ENCODE measurements around the gene RNASE3. TPM values are rescaled to one million over a fixed set of nuclear protein-coding genes. Genes with fewer than 3 reads are reported as not detected.
A peak's percentile ranks its signal among the peaks of the same experiment; 100 is the strongest.

Gene RNASE3
- total RNA-seq, 6 experiments from 2014 or later, result 1.0 to 1.1 TPM; not detected in 4

- Histone ChIP-seq H3K27ac (no peak overlapping the region), H3K36me3 (no peaks in the 10 kb centered on the region), H3K4me1 (no peaks in the 10 kb centered on the region), H3K9me3 (no peaks in the 10 kb centered on the region), H3K27me3 (no peaks in the 10 kb centered on the region), H3K4me3 (no peak overlapping the region)
- WGBS (ENCODE audit: insufficient coverage, low coverage, low lambda C conversion rate, missing lambda C conversion rate), result 19% methylated on average over 15 of the region's 18 CpGs
- intact Hi-C loops (cut with DNase I), result no loop called here
- no peak for ATAC-seq
- no peak for TF ChIP-seq POLR2A (IDR thresholded peaks at IDR 0.05)
- peak in 3 of 4 donors; percentile 14 to 43 (median 23) for TF ChIP-seq CTCF (IDR thresholded peaks at IDR 0.05)
- DNase-seq, result no peak
Observed at GRCh38 chr14:20934148-20934762, 43.1 kb downstream of the RNASE3 start.

- WGBS (ENCODE audit: insufficient coverage, low coverage, low lambda C conversion rate, missing lambda C conversion rate), result 48% methylated on average over 5 of the region's 5 CpGs
- TF ChIP-seq POLR2A (IDR thresholded peaks at IDR 0.05), result no peak
- no peak for TF ChIP-seq CTCF (IDR thresholded peaks at IDR 0.05)
- no peak overlapping the region for H3K4me3 ChIP-seq
- H3K36me3 ChIP-seq, result no peaks in the 10 kb centered on the region
- no peaks in the 10 kb centered on the region for H3K4me1 ChIP-seq
- no peaks in the 10 kb centered on the region for H3K9me3 ChIP-seq
- H3K27me3 ChIP-seq, result no peaks in the 10 kb centered on the region
- intact Hi-C loops (cut with DNase I), result no loop called here
- ATAC-seq (no peak), DNase-seq (no peak)
- H3K27ac ChIP-seq, result no peak overlapping the region
Observed at GRCh38 chr14:20935303-20935984, 44.3 kb downstream of the RNASE3 start.

Other genes with a start within 250 kb of the RNASE3 start
- gene OR6S1, start 249.7 kb upstream of the RNASE3 start, total RNA-seq, result not detected
- 100 to 1,000 TPM; 129 to 175 (median 151) TPM for gene RNASE4, start 206.8 kb upstream of the RNASE3 start, total RNA-seq
- 1,000 to 10,000 TPM in 1 of 6 experiments, 100 to 1,000 TPM in 5; 361 to 1,830 (median 780) TPM for gene ANG, start 202.6 kb upstream of the RNASE3 start, total RNA-seq
- not detected for gene EDDM3A, start 145.5 kb upstream of the RNASE3 start, total RNA-seq
- gene EDDM3B, start 123.0 kb upstream of the RNASE3 start, total RNA-seq, result not detected
- gene RNASE6, start 110.1 kb upstream of the RNASE3 start, total RNA-seq, result 1 to 10 TPM; 2.3 to 7.9 (median 4.0) TPM
- gene RNASE1, start 88.5 kb upstream of the RNASE3 start, total RNA-seq, result 100 to 1,000 TPM in 1 of 6 experiments, 10 to 100 TPM in 5; 20.1 to 106 (median 34.1) TPM
- gene RNASE2, start 64.1 kb downstream of the RNASE3 start, total RNA-seq, result 1 to 10 TPM in 2 of 6 experiments, under 1 TPM in 3, not detected in 1; 0.29 to 1.7 (median 0.81) TPM
- gene METTL17, start 98.6 kb downstream of the RNASE3 start, total RNA-seq, result 10 to 100 TPM; 27.5 to 70.7 (median 34.6) TPM
- not detected for gene SLC39A2, start 107.9 kb downstream of the RNASE3 start, total RNA-seq
- gene NDRG2, start 133.7 kb downstream of the RNASE3 start, total RNA-seq, result 100 to 1,000 TPM in 5 of 6 experiments, 10 to 100 TPM in 1; 92.2 to 255 (median 192) TPM
- 1 to 10 TPM in 3 of 6 experiments, under 1 TPM in 3; 0.24 to 3.4 (median 1.6) TPM for gene TPPP2, start 138.8 kb downstream of the RNASE3 start, total RNA-seq
- not detected for gene RNASE13, start 143.4 kb downstream of the RNASE3 start, total RNA-seq
- gene RNASE7, start 151.0 kb downstream of the RNASE3 start, total RNA-seq, result under 1 TPM in 3 of 6 experiments, not detected in 3; 0.18 to 0.31 (median 0.22) TPM
- not detected for gene RNASE8, start 166.4 kb downstream of the RNASE3 start, total RNA-seq
- 10 to 100 TPM; 17.1 to 35.8 (median 25.1) TPM for gene ARHGEF40, start 178.9 kb downstream of the RNASE3 start, total RNA-seq
- 10 to 100 TPM in 2 of 6 experiments, 1 to 10 TPM in 4; 6.9 to 20.6 (median 9.3) TPM for gene ZNF219, start 207.3 kb downstream of the RNASE3 start, total RNA-seq
- 1 to 10 TPM in 1 of 6 experiments, under 1 TPM in 3, not detected in 2; 0.20 to 1.2 (median 0.38) TPM for gene TMEM253, start 209.7 kb downstream of the RNASE3 start, total RNA-seq

Measured in right lobe of liver (tissue), 6 donors.